RWPE1 (cell line): ENCODE results near the gene DIP2A.

Experiments
- CTCF ChIA-PET: fragments of 350-600 bp; sonication (Branson Sonifier 250); formaldehyde crosslinking; extraction: SDS; loops from one replicate; lab custom pipeline; 2021; lab: Yijun Ruan, JAX
- POLR2A ChIA-PET: fragments of 400-600 bp; formaldehyde crosslinking; extraction: SDS; loops from one replicate; lab custom pipeline; 2020; ENCODE audit warnings: antibody characterized with exemption; ENCODE audit not compliant: low non-redundant PET; lab: Yijun Ruan, JAX
- DNase-seq: peaks from one replicate; pipeline ENCODE4 v3.0.0; 2012; ENCODE audit warnings: low spot score
- H3K27ac ChIP-seq: fragments of 450-650 bp; 2 replicates; pipeline ENCODE4 v1.5.1; 2017
- TF ChIP-seq, protein P1 (sequence below): fragments of 450-650 bp; conservative IDR thresholded peaks from 2 replicates; pipeline ENCODE4 v1.5.1; 2017; ENCODE audit warnings: low read depth, mild to moderate bottlenecking

DIP2A gene

DNA sequence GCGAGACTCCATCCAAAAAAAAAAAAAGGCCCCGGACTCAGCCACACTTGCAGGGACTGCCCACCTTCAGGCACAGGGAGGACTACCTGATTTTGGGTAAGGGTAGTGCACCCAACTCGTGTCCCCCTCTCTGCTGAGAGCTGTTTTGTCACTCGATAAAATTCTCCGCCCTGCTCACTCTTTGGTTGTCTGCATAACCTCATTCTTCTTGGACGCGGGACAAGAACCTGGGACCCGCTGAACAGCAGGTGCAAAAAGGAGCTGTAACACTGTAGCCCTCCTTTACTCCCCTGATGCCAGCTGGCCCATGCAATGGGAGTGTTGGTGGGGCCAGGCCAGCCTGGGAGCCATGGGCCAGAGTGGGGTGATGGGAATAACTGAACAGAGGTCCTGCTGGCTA, 135.6 kb downstream of the DIP2A start:
- DNase-seq = no peak
- ChIA-PET POLR2A (no interaction called here), CTCF (interaction anchor here (0.5 to 1.5 kb wide), 2 partner anchors 8 to 57 kb away, joined by 3 read pairs; no protein-coding TSS in a partner anchor)
- H3K27ac ChIP-seq = no peak overlapping the region
- TF ChIP-seq, protein P1, sequence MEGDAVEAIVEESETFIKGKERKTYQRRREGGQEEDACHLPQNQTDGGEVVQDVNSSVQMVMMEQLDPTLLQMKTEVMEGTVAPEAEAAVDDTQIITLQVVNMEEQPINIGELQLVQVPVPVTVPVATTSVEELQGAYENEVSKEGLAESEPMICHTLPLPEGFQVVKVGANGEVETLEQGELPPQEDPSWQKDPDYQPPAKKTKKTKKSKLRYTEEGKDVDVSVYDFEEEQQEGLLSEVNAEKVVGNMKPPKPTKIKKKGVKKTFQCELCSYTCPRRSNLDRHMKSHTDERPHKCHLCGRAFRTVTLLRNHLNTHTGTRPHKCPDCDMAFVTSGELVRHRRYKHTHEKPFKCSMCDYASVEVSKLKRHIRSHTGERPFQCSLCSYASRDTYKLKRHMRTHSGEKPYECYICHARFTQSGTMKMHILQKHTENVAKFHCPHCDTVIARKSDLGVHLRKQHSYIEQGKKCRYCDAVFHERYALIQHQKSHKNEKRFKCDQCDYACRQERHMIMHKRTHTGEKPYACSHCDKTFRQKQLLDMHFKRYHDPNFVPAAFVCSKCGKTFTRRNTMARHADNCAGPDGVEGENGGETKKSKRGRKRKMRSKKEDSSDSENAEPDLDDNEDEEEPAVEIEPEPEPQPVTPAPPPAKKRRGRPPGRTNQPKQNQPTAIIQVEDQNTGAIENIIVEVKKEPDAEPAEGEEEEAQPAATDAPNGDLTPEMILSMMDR = no peak

DNA sequence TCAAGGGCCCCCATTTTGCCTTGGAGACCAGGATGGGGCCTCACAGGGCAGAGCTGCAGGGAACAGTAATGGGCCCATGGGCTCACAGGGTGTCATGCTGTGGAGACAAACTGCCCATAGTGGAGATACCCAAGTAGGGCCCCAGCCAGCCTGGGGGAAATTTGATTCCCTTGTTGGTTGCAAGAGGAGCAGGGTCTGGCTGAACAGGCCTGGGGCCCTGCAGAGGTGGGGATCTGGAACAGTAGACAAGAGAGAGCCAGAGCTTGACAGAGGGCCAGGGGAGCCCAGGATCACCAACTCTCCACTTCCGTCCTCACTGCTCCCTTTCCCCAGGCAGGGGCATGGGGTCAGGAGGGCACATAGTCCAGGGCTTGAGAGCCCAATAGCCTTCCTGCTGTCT, 137.5 kb downstream of the DIP2A start:
- POLR2A ChIA-PET = no interaction called here
- CTCF ChIA-PET = no interaction called here
- TF ChIP-seq, protein P1 = no peak
- no peak for DNase-seq
- no peak overlapping the region for H3K27ac ChIP-seq

DNA sequence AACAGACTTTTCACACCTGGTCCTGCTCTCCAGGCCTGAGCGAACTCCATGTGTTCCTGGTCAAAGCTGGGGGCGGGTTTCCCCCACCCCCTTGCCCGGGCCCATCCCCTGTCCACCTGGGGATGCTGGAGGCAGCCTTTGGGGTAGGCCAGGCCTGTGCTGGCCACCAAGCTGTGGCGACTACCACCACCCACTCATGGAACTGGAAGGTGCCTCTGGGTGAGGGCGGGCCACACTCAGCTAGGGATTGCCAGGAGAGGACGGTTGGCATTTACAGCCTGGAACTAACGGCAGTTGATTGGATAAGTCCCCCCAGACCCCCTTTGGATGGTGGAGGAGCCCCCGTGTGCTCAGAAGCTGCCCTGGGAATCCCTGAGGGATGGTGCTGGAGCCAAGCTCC, 138.3 kb downstream of the DIP2A start:
- ChIA-PET POLR2A (no interaction called here), CTCF (no interaction called here)
- no peak overlapping the region for H3K27ac ChIP-seq
- TF ChIP-seq, protein P1 = no peak
- no peak for DNase-seq

DNA sequence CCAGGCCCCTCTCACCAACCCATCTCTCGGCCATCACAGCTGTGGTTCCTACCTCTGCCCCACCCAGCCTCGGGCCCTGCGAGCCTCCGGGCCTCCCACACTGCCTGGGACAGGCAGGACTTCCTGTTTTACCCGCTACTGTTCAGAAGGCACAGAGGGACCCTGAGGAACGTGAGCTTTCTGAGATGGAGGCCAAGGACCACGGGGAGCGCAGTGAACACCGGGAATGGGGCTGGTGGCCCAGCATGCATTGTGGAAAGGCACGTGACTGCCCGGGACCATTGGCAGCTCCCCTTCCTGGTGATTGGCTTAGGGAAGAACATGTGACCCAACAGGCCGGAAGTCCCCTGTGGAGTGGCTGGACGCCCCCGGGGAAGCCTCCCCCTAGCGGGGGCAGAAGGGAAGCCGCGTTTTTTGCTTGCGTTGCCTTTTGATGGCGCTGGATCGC, 139.2 kb downstream of the DIP2A start:
- TF ChIP-seq, protein P1 = no peak
- CTCF ChIA-PET = no interaction called here

DNA sequence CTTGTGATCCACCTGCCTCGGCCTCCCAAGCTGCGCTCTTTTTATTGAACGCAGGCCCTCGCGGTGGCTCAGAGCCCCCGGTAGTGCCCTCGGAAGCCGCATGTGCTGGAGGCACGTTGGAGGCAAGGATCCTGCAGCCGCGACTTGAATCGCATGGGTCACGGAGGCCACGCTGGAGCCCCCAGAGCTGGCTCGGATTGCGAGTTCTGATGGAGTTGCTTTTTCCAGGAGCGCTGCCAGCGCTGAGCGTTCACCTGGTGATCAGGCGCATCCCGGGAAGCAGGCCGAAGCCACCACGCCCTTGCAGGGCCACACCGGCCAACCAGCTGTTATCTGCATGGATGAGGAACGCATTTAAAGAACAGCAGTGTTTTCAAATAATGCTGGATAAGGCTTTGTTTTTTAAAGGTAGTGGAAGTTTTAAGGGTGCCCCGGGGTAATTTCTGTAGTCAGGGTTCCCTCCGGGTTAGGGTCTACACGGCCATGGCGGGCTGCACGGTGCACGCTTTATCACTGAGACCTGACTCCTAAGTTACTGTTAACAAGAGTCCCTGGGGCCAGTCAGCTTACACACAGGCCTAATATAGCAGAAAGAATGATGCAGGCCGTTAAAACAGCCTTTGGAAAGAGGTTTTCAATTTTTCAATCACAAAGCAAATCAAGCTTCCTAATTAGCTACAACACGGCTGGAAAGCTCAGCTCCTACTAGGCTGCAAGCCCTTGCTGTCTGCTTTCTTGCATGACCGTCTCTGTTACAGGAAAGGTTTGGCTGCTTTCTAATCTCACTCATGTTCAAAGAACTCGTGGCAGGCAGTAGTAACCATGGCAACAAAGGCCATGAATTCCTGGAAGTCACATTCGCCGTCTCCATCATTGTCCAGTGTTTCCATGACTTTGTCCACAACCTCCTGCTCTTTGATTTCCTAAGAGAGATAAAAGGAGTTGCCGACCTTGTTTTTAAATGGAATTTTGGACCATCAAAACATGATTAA, 140.2 kb downstream of the DIP2A start:
- H3K27ac ChIP-seq = no peak overlapping the region
- POLR2A ChIA-PET = no interaction called here

More for the DNA sequence above, 139.2 kb downstream of the DIP2A start:
- no peak for DNase-seq
- no peak overlapping the region for H3K27ac ChIP-seq
- POLR2A ChIA-PET = no interaction called here

DNA sequence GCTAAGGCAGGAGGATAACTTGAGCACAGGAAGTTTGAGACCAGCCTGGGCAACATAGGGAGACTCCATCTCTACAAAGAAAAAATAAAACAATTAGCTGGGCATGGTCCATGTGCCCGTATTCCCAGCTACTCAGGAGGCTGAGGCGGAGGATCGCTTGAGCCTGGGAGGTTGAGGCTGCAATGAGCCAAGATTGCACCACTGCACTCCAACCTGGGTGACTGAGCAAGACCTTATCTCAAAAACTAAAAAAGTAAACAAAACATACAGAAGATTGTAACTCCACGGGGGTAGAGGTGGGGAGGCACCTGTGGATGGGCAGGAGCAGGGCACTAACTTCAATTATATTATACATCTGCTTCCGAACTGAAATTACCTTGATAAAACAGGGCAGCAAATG, 141.6 kb downstream of the DIP2A start:
- ChIA-PET CTCF (no interaction called here), POLR2A (no interaction called here)
- TF ChIP-seq, protein P1 = no peak
- DNase-seq = no peak
- H3K27ac ChIP-seq = no peak overlapping the region

More for the DNA sequence above, 140.2 kb downstream of the DIP2A start:
- CTCF ChIA-PET = no interaction called here
- TF ChIP-seq, protein P1 = no peak
- DNase-seq = no peak
